ENCODE data around the gene SEMA5A.

The SEMA5A gene

GRCh38 chr5:9451037-9451436, 94.8 kb downstream of the SEMA5A start:
- no peak for DNase-seq (ENCODE audit: low spot score)
- TF ChIP-seq CTCF (IDR thresholded peaks at IDR 0.05; ENCODE audit: extremely low read depth, insufficient read depth, missing control alignments): no peak
- in situ Hi-C loops (cut with MboI; ENCODE audit: low pct_unique_long_range_greater_than_20kb, low sequenced_read_pairs, unreplicated experiment): no loop called here

- no peak for TF ChIP-seq CTCF (IDR thresholded peaks at IDR 0.05; ENCODE audit: extremely low read depth, insufficient read depth, missing control alignments)
- in situ Hi-C loops (cut with MboI; ENCODE audit: low pct_unique_long_range_greater_than_20kb, low sequenced_read_pairs, unreplicated experiment): no loop called here
- no peak for DNase-seq (ENCODE audit: low spot score)
Observed at GRCh38 chr5:9447691-9448090, 98.2 kb downstream of the SEMA5A start.

GRCh38 chr5:9445826-9446388, 100.0 kb downstream of the SEMA5A start:
- in situ Hi-C loops (cut with MboI; ENCODE audit: low pct_unique_long_range_greater_than_20kb, low sequenced_read_pairs, unreplicated experiment): no loop called here
- DNase-seq (ENCODE audit: low spot score): no peak

GRCh38 chr5:9444346-9444745, 101.5 kb downstream of the SEMA5A start:
- DNase-seq (ENCODE audit: low spot score): no peak
- in situ Hi-C loops (cut with MboI; ENCODE audit: low pct_unique_long_range_greater_than_20kb, low sequenced_read_pairs, unreplicated experiment): no loop called here
- TF ChIP-seq CTCF (IDR thresholded peaks at IDR 0.05; ENCODE audit: extremely low read depth, insufficient read depth, missing control alignments): no peak

More at GRCh38 chr5:9445826-9446388, 100.0 kb downstream of the SEMA5A start:
- TF ChIP-seq CTCF (IDR thresholded peaks at IDR 0.05; ENCODE audit: extremely low read depth, insufficient read depth, missing control alignments): no peak

GRCh38 chr5:9441610-9442009, 104.3 kb downstream of the SEMA5A start:
- in situ Hi-C loops (cut with MboI; ENCODE audit: low pct_unique_long_range_greater_than_20kb, low sequenced_read_pairs, unreplicated experiment): no loop called here
- no peak for TF ChIP-seq CTCF (IDR thresholded peaks at IDR 0.05; ENCODE audit: extremely low read depth, insufficient read depth, missing control alignments)
- no peak for DNase-seq (ENCODE audit: low spot score)

- in situ Hi-C loops (cut with MboI; ENCODE audit: low pct_unique_long_range_greater_than_20kb, low sequenced_read_pairs, unreplicated experiment): no loop called here
- no peak for TF ChIP-seq CTCF (IDR thresholded peaks at IDR 0.05; ENCODE audit: extremely low read depth, insufficient read depth, missing control alignments)
- DNase-seq (ENCODE audit: low spot score): no peak
Observed at GRCh38 chr5:9440517-9440916, 105.4 kb downstream of the SEMA5A start.

Measured in GM13977 (cell line).